WI38 (cell line): ENCODE results near the gene FBN3.
"Not testable (repeated sequence)": the region's sequence is repeated elsewhere in the genome, so short reads cannot be mapped to it uniquely, and the experiment has no call there.

Source experiments
- H3K4me3 ChIP-seq: 2 replicates; pipeline ENCODE4 v1.5.1; 2011; ENCODE audit warnings: low read depth, mild to moderate bottlenecking, control low read depth, low read length
- TF ChIP-seq, protein P1 (sequence below): IDR thresholded peaks from 2 replicates; pipeline ENCODE4 v1.5.1; 2012; ENCODE audit warnings: low read depth, mild to moderate bottlenecking, control low read depth, low read length

The FBN3 gene

DNA sequence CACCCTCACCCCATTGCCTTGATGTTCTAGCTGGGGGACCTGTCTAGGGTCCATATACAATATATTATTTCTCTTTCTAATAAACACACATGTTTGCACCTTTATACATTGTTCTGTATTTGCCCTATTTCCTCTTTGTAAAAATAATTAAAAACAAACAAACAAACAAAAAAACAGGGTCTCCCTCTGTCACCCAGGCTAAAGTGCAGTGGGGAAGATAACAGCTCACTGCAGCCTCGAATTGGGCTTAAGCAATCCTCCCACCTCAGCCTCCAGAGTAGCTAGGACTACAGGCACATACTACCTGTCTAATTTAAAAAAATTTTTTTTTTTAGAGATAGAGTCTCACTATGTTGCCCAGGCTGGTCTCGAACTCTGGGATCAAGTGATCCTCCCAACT lies 5.9 kb upstream of the FBN3 start:
- no peak overlapping the region for H3K4me3 ChIP-seq
- TF ChIP-seq, protein P1, sequence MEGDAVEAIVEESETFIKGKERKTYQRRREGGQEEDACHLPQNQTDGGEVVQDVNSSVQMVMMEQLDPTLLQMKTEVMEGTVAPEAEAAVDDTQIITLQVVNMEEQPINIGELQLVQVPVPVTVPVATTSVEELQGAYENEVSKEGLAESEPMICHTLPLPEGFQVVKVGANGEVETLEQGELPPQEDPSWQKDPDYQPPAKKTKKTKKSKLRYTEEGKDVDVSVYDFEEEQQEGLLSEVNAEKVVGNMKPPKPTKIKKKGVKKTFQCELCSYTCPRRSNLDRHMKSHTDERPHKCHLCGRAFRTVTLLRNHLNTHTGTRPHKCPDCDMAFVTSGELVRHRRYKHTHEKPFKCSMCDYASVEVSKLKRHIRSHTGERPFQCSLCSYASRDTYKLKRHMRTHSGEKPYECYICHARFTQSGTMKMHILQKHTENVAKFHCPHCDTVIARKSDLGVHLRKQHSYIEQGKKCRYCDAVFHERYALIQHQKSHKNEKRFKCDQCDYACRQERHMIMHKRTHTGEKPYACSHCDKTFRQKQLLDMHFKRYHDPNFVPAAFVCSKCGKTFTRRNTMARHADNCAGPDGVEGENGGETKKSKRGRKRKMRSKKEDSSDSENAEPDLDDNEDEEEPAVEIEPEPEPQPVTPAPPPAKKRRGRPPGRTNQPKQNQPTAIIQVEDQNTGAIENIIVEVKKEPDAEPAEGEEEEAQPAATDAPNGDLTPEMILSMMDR, result no peak

DNA sequence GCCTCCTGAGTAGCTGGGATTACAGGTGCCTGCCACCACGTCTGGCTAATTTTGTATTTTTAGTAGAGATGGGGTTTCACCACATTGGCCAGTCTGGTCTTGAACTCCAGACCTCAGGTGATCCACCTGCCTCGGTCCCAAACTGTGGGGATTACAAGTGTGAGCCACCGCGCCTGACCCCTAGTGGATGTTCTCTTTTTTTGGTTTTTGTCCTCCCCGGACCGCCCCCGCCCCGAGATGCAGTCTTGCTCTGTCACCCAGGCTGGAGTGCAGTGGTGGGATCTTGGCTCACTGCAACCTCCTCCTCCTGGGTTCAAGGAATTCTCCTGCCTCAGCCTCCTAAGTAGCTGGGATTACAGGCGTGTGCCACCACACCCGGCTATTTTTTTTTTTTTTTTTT lies 4.6 kb upstream of the FBN3 start:
- not testable (repeated sequence) for H3K4me3 ChIP-seq

DNA sequence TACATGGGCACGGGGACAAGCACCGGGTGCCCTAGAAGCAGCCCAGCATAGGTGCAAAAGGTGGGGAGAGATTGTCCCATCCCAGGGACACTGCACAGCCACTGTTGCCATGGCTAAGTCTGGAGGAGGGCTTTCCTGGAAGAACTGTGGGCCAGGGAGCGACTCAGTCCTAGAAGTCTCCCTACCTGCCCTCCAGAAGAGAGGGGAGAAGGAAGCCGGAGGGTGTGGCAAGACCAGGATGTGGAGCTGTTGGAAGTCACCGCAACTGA lies 2.3 kb upstream of the FBN3 start:
- TF ChIP-seq, protein P1, result no peak
- no peak overlapping the region for H3K4me3 ChIP-seq

DNA sequence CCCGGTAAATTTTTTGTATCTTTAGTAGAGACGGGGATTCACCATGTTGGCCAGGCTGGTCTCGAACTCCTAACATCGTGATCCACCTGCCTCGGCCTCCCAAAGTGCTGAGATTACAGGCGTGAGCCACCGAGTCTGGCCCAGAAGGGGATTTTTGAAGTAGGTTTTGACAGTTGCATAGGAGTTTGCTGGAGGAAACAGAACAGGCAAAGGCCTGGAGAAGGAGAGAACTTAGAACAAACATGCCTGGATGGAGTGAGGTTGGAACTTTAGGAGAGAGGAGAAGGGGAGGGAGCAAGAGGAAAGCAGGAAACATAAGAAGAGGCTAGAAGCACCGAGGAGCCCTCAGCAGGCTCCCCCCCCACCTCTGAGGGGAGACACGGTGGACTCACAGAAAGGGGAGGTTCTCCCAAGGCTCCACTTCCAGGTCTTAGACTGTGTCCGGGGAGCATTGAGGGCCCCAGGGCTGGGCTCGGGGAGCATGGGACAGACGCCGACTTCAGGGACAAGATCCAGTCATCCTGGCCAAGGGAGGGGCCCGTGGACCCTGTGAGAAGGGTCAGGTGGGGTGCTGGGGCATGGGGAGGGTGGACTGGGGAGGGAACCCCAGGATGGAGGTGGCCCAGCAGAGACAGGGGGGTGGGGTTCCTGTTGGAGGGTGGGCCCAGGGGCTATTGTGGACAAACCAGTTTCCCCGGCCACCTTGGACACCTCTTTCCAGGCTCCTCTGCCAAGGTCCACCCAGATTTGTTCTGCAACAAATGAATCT lies 1.8 kb upstream of the FBN3 start:
- no peak overlapping the region for H3K4me3 ChIP-seq
- TF ChIP-seq, protein P1, result no peak

DNA sequence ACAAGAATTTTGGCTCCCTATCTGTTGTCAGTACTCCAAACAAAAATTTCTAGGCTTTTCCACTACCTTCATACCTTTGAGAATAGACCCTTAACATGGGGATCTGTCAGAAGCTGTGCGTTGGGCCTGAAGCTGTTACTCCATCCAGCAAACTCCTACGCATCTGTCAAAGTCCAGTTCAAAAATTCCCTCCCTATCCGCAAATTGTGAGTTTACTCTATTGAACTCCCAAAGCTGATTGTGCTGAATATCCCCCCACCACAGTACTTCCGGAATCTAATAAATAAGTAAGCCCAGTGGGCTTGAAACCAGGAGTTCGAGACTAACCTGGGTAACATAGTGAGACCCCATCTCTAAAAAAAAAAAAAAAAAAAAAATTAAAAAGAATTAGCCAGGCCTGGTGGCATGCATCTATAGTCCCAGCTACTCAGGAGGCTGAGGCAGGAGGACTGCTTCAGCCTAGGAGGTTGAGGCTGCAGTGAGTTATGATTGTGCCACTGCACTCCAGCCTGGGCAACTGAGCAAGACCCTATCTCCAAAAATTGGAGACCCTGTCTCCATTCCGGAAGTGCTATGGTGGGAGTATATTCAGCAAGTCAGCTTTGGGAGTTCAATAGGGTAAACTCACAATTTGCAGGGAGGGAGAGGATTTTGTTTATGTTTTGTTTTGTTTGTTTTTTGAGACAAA lies 930 bp upstream of the FBN3 start:
- TF ChIP-seq, protein P1, result no peak
- no peak overlapping the region for H3K4me3 ChIP-seq

DNA sequence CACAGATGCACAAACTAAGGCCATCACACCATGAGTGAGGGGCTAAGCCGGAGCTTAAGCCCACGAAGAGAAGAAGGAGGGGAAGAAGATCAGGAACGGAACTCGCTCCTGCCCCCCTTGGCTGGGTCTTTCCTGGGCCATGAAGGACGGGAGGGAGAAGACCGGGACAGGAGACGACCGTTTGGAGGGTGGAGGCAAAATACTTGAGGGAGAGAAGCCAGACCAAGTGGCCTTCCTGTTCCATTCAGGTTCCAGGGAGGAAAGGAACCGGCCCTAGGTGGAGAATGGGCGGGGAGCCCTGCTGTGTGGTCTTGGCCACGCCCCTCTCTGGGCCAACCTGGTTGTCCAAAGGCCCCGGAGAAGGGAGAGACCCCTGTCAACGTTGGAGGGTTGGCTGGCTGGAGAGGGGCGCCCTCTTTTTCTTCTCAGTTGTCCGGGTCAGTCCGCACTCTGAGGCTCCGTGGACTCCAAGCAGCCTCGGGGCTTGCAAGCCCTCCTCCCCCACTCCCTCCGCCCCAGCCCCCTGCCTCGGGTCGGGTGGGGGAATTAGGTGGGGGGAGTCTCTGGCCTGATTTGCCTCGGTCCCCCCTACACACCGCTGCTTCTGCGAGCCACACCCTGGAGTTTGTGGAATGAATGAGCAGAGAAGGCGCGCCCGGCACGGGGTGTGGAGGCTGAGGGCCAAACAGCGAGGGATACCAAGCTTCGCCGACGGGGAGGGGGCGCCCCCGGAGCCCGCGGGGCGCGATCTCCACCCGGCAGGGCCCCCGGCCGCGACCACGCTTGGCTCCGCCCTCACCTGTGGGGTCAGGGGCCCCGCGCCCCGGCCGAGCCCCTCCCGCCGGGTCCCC lies 757 bp downstream of the FBN3 start:
- no peak overlapping the region for H3K4me3 ChIP-seq
- TF ChIP-seq, protein P1, result no peak

DNA sequence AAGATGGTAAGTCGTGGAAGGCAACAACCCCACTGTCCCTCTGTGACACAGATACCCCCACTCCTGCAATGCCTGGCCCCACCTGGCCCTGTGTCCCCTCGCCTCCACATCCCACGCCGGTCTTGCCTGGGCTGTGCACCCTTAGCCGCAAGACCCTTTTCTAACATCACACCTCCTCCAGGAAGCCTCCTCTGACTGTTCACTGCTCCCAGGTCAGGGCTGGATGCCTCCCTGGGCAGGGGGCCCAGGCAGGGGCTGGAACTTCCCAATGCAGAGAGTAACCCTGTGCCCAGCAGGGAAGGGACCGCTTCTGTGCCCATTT lies 1.3 kb downstream of the FBN3 start:
- no peak overlapping the region for H3K4me3 ChIP-seq
- TF ChIP-seq, protein P1, result no peak
